Uterus (tissue), 2 donors: ENCODE data around the gene MFAP3L.

Source experiments
- CTCF ChIP-seq, 4 experiments: fragments of 200-600 bp in 2 of 4; fragments of 450-650 bp in 2 of 4; sonication (generic) in 2 of 4; IDR thresholded peaks; one replicate each; pipeline ENCODE4 v1.5.1; 2016 to 2019; ENCODE audit warnings: antibody characterized with exemption in 4 of 4, mild to moderate bottlenecking in 2 of 4, moderate library complexity in 1 of 4
- POLR2A ChIP-seq, 2 donors: fragments of 450-650 bp; IDR thresholded peaks; one replicate each; pipeline ENCODE4 v1.6.1; 2016; ENCODE audit warnings: antibody characterized with exemption in 2 of 2, mild to moderate bottlenecking in 1 of 2, moderate library complexity in 1 of 2

- TF ChIP-seq CTCF (IDR thresholded peaks at IDR 0.05) (no peak), POLR2A (IDR thresholded peaks at IDR 0.05) (no peak)
Measured at GRCh38 chr4:170038232-170038631, 12.0 kb upstream of the MFAP3L start.
